Activated T-cell treated with anti-CD3 and anti-CD28 coated beads, Interleukin-2, amount 50 U/mL, for 72 hours (primary cell): Measurements from ENCODE around the gene NAPSA. TPM values are rescaled to one million over a fixed set of nuclear protein-coding genes. Genes with fewer than 3 reads are reported as not detected.

Source experiments
- ATAC-seq, 2 donors: fragments of 150-1000 bp; cut with Tn5 transposase; replicated peaks in 1 of 2; 2 replicates each; pipeline ENCODE4 v1.10.0; 2021; ENCODE audit warnings: moderate library complexity in 2 of 2, mild to moderate bottlenecking in 1 of 2
- DNase-seq, 2 donors: peaks; one replicate each; pipeline ENCODE4 v3.0.0; 2021 to 2022; ENCODE audit warnings: mixed read lengths in 1 of 2
- H3K27ac Mint-ChIP-seq: one replicate; pipeline ENCODE4 v1.8.0; 2022; ENCODE audit warnings: mild to moderate bottlenecking, moderate library complexity, mixed read lengths
- H3K27me3 Mint-ChIP-seq: one replicate; pipeline ENCODE4 v1.8.0; 2022; ENCODE audit warnings: low read depth, mixed read lengths
- H3K36me3 Mint-ChIP-seq, 2 donors: one replicate each; pipeline ENCODE4 v1.8.0; 2022; ENCODE audit warnings: mixed read lengths in 2 of 2, mild to moderate bottlenecking in 1 of 2; ENCODE audit not compliant: insufficient read depth in 2 of 2
- H3K4me1 Mint-ChIP-seq: one replicate; pipeline ENCODE4 v1.8.0; 2022; ENCODE audit warnings: low read depth, mixed read lengths
- H3K4me3 Mint-ChIP-seq, 2 donors: one replicate each; pipeline ENCODE4 v1.8.0; 2022; ENCODE audit warnings: mild to moderate bottlenecking in 2 of 2, mixed read lengths in 2 of 2, moderate library complexity in 2 of 2
- H3K9me3 Mint-ChIP-seq, 2 donors: one replicate each; pipeline ENCODE4 v1.8.0; 2022; ENCODE audit warnings: mixed read lengths in 2 of 2
- total RNA-seq, 2 donors: library from RNA; stranded (reverse); gene quantifications; one replicate each; pipeline ENCODE4 v1.2.3, GENCODE V29; 2022

Gene NAPSA
- total RNA-seq, 2 donors from 2014 or later: 43.2 to 53.3 TPM

GRCh38 chr19:50380751-50381151 is 15.3 kb upstream of the NAPSA start:
- DNase-seq (no peak), ATAC-seq (no peak)
- Mint-ChIP-seq H3K27me3 (no peaks in the 10 kb centered on the region), H3K4me1 (peaks cover 50% of the 10 kb centered on the region), H3K36me3 (peaks cover 19 to 20% of the 10 kb centered on the region in 2 donors), H3K4me3 (no peak overlapping the region), H3K27ac (no peak overlapping the region), H3K9me3 (no peaks in the 10 kb centered on the region)

GRCh38 chr19:50380137-50380536 is 14.7 kb upstream of the NAPSA start:
- no peak for DNase-seq
- Mint-ChIP-seq H3K27ac (no peak overlapping the region), H3K9me3 (no peaks in the 10 kb centered on the region), H3K4me1 (peaks cover 46% of the 10 kb centered on the region), H3K36me3 (peaks cover 17 to 19% of the 10 kb centered on the region in 2 donors), H3K4me3 (no peak overlapping the region), H3K27me3 (no peaks in the 10 kb centered on the region)
- ATAC-seq: no peak

GRCh38 chr19:50379602-50380001 is 14.2 kb upstream of the NAPSA start:
- Mint-ChIP-seq H3K27ac (no peak overlapping the region), H3K4me1 (peaks cover 46% of the 10 kb centered on the region), H3K9me3 (no peaks in the 10 kb centered on the region), H3K36me3 (peaks cover 11 to 13% of the 10 kb centered on the region in 2 donors), H3K4me3 (no peak overlapping the region), H3K27me3 (no peaks in the 10 kb centered on the region)
- ATAC-seq: no peak
- no peak for DNase-seq

DNA sequence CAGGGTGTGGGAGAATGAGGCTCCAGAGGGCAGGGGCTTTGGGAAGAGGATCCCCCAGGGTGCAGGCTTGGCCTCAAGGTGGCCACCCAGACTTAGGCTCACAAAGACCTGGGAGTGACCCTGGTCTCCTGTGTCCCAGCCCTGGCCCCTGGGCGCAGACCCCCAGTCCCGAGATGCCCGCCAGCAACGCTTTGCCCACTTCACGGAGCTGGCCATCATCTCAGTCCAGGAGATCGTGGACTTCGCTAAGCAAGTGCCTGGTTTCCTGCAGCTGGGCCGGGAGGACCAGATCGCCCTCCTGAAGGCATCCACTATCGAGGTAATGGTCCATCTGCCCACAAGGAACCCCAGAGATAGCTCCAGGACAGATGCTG is 13.4 kb upstream of the NAPSA start:
- H3K27me3 Mint-ChIP-seq: no peaks in the 10 kb centered on the region
- H3K4me3 Mint-ChIP-seq: no peak overlapping the region
- peaks cover 46% of the 10 kb centered on the region for H3K4me1 Mint-ChIP-seq
- no peak overlapping the region for H3K27ac Mint-ChIP-seq
- H3K36me3 Mint-ChIP-seq: peaks cover 9 to 11% of the 10 kb centered on the region in 2 donors
- no peak for ATAC-seq
- DNase-seq: no peak
- H3K9me3 Mint-ChIP-seq: no peaks in the 10 kb centered on the region

DNA sequence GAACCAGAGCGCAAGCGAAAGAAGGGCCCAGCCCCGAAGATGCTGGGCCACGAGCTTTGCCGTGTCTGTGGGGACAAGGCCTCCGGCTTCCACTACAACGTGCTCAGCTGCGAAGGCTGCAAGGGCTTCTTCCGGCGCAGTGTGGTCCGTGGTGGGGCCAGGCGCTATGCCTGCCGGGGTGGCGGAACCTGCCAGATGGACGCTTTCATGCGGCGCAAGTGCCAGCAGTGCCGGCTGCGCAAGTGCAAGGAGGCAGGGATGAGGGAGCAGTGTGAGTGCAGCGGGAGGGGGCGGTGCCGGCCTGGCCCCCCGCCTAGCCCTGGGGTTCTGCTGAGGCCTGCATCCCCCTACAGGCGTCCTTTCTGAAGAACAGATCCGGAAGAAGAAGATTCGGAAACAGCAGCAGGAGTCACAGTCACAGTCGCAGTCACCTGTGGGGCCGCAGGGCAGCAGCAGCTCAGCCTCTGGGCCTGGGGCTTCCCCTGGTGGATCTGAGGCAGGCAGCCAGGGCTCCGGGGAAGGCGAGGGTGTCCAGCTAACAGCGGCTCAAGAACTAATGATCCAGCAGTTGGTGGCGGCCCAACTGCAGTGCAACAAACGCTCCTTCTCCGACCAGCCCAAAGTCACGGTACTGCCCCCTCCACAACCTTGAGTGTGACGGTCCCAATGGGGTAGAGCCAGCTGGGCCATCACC is 12.9 kb upstream of the NAPSA start:
- H3K9me3 Mint-ChIP-seq: no peaks in the 10 kb centered on the region
- peak overlapping the region; percentile 40 to 46 for H3K4me3 Mint-ChIP-seq
- DNase-seq: no peak
- ATAC-seq: no peak
- peaks cover 41% of the 10 kb centered on the region for H3K4me1 Mint-ChIP-seq
- H3K27me3 Mint-ChIP-seq: no peaks in the 10 kb centered on the region
- no peak overlapping the region for H3K27ac Mint-ChIP-seq
- H3K36me3 Mint-ChIP-seq: peaks cover 9 to 11% of the 10 kb centered on the region in 2 donors

- H3K27ac Mint-ChIP-seq: no peak overlapping the region
Measured at GRCh38 chr19:50377517-50377916, 12.1 kb upstream of the NAPSA start.

DNA sequence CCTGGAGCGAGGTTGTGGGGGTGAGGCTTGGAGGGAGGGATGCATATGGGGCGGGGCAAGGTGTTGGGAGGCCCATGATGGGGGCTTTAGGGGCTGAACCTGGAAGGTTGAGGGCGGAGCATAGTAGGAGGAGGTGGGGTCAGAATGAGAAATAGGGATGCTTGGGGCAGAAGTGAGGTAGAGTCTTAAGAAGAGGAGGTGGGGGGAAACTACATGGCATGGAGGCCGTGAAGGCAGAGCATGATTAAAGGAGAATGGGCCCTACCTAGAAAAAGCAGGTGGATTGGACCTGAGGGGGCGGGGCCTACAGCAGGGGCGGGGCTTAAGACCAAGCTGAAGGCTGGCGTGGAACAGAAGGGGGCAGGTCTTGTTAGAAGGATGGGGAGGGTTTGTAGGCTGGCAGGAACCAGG is 11.6 kb upstream of the NAPSA start:
- Mint-ChIP-seq H3K9me3 (no peaks in the 10 kb centered on the region), H3K27ac (peak overlapping the region; percentile 81), H3K36me3 (peaks cover 9 to 11% of the 10 kb centered on the region in 2 donors), H3K27me3 (no peaks in the 10 kb centered on the region), H3K4me1 (peaks cover 33% of the 10 kb centered on the region), H3K4me3 (peak overlapping the region; percentile 98 to 100)
- DNase-seq (peak; percentile 54), ATAC-seq (peak; percentile 1 to 26)

More at GRCh38 chr19:50377517-50377916, 12.1 kb upstream of the NAPSA start:
- Mint-ChIP-seq H3K9me3 (no peaks in the 10 kb centered on the region), H3K4me3 (peak overlapping the region; percentile 98 to 100), H3K36me3 (peaks cover 9 to 11% of the 10 kb centered on the region in 2 donors), H3K4me1 (peaks cover 33% of the 10 kb centered on the region), H3K27me3 (no peaks in the 10 kb centered on the region)
- DNase-seq (no peak), ATAC-seq (no peak)

DNA sequence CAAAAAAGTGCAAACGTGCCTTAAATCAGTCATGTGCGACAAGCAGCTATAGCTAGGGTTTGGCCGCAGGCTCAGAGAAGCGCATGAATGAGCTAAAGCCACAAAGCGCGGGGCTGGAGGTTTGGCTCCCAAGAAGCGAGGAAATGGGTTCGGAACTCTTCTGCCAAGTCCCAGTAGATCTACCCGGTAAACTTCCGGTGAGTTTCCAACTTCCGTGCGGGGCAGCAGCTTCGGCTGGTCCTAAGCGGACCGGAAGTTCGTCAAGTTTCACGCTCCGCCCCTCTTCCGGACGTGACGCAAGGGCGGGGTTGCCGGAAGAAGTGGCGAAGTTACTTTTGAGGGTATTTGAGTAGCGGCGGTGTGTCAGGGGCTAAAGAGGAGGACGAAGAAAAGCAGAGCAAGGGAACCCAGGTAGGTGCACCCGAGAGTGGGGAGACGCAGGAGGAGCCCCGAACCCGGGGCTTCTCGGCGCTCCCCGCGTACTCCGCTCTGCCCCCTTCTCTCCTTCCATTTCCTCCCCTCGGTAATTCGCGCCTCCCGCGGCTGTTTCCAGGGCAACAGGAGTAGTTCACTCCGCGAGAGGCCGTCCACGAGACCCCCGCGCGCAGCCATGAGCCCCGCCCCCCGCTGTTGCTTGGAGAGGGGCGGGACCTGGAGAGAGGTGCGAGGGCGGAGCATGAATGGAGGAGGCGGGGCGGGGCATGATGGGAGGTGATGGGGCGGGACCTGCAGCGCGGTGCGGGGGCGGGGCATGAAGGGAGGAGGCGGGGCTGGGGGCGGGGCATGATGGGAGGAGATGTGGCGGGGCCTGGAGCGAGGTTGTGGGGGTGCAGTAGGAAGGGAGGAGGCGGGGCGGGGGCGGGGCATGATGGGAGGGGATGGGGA is 11.0 kb upstream of the NAPSA start, which contains the start of gene NR1H2:
Gene NR1H2, plus strand, starts transcription at position 292 of the 885 bp plus-strand sequence. CDS start 1,149 bp downstream, outside the sequence.
- peaks cover 9 to 11% of the 10 kb centered on the region in 2 donors for H3K36me3 Mint-ChIP-seq
- H3K27me3 Mint-ChIP-seq: no peaks in the 10 kb centered on the region
- peak within 1 kb of the TSS; percentile 98 for H3K27ac Mint-ChIP-seq
- H3K4me1 Mint-ChIP-seq: peaks cover 33% of the 10 kb centered on the region
- peak; percentile 95 to 97 for DNase-seq
- ATAC-seq: peak; percentile 95 to 96
- no peaks in the 10 kb centered on the region for H3K9me3 Mint-ChIP-seq
- peak within 1 kb of the TSS; percentile 98 to 100 for H3K4me3 Mint-ChIP-seq

- H3K27me3 Mint-ChIP-seq: no peaks in the 10 kb centered on the region
- no peak for DNase-seq
- no peak overlapping the region for H3K27ac Mint-ChIP-seq
- H3K36me3 Mint-ChIP-seq: peaks cover 3 to 6% of the 10 kb centered on the region in 2 donors
- no peak for ATAC-seq
- H3K4me1 Mint-ChIP-seq: peaks cover 46% of the 10 kb centered on the region
- H3K9me3 Mint-ChIP-seq: no peaks in the 10 kb centered on the region
- H3K4me3 Mint-ChIP-seq: no peak overlapping the region
Measured at GRCh38 chr19:50371914-50372475, 6.6 kb upstream of the NAPSA start.

GRCh38 chr19:50368649-50369570 is 3.5 kb upstream of the NAPSA start:
- Mint-ChIP-seq H3K4me1 (peaks cover 48% of the 10 kb centered on the region), H3K36me3 (peaks cover 2 to 5% of the 10 kb centered on the region in 2 donors), H3K27me3 (no peaks in the 10 kb centered on the region), H3K9me3 (no peaks in the 10 kb centered on the region), H3K4me3 (peak overlapping the region; percentile 96 to 97), H3K27ac (peak overlapping the region; percentile 88)
- peak; percentile 65 to 66 for ATAC-seq
- peak; percentile 80 to 86 for DNase-seq

- peak overlapping the region; percentile 80 to 90 for H3K4me3 Mint-ChIP-seq
- peaks cover 25 to 29% of the 10 kb centered on the region in 2 donors for H3K36me3 Mint-ChIP-seq
- H3K4me1 Mint-ChIP-seq: peaks cover 90% of the 10 kb centered on the region
- H3K27me3 Mint-ChIP-seq: no peaks in the 10 kb centered on the region
- peak overlapping the region; percentile 85 for H3K27ac Mint-ChIP-seq
- peak; percentile 57 to 74 for ATAC-seq
- H3K9me3 Mint-ChIP-seq: peaks cover 4 to 6% of the 10 kb centered on the region in 2 donors
- peak; percentile 66 to 70 for DNase-seq
Measured at GRCh38 chr19:50362656-50363424, 2.6 kb downstream of the NAPSA start.
